K562 (cell line): ENCODE measurements around the gene PTH2. TPM values are rescaled to one million over a fixed set of nuclear protein-coding genes. Genes with fewer than 3 reads are reported as not detected.
A peak's percentile ranks its signal among the peaks of the same experiment; 100 is the strongest.

ENCODE experiments used
- CBX2 ChIP-seq: fragments of 200-600 bp; sonication (generic); IDR thresholded peaks from one replicate; pipeline ENCODE4 v1.6.1; 2012; ENCODE audit warnings: mild to moderate bottlenecking, low read length, inconsistent platforms; ENCODE audit not compliant: insufficient read depth, poor library complexity, severe bottlenecking
- CLOCK ChIP-seq: fragments of 250-450 bp; sonication (Bioruptor Pico); IDR thresholded peaks from 2 replicates; pipeline ENCODE4 v1.4.0; 2020; ENCODE audit warnings: mild to moderate bottlenecking, moderate library complexity, borderline replicate concordance
- COPS2 ChIP-seq: fragments of 450-650 bp; conservative IDR thresholded peaks from 2 replicates; pipeline ENCODE4 v1.6.1; 2016; ENCODE audit warnings: mild to moderate bottlenecking, moderate library complexity
- CREB3 ChIP-seq: fragments of 450-650 bp; conservative IDR thresholded peaks from 2 replicates; pipeline ENCODE4 v1.6.1; 2016; ENCODE audit warnings: missing genetic modification characterization, low read depth, mild to moderate bottlenecking, missing compliant biosample characterization, moderate library complexity
- CUX1 ChIP-seq: fragments of 200-800 bp; sonication (Bioruptor generic); IDR thresholded peaks from 2 replicates; pipeline ENCODE4 v1.6.1; 2016; ENCODE audit warnings: missing genetic modification characterization, missing compliant biosample characterization
- HDGF ChIP-seq: fragments of 450-650 bp; IDR thresholded peaks from 2 replicates; pipeline ENCODE4 v1.6.1; 2016
- KLF6 ChIP-seq: fragments of 250-450 bp; sonication (Bioruptor Pico); IDR thresholded peaks from 2 replicates; pipeline ENCODE4 v1.4.0; 2020; ENCODE audit warnings: mild to moderate bottlenecking, moderate library complexity, borderline replicate concordance
- MTA2 ChIP-seq: fragments of 450-650 bp; IDR thresholded peaks from 2 replicates; pipeline ENCODE4 v1.6.1; 2016; ENCODE audit warnings: low read depth
- OTX1 ChIP-seq: fragments of 450-650 bp; formaldehyde crosslinking; IDR thresholded peaks from 2 replicates; pipeline ENCODE4 v1.4.0; 2022; ENCODE audit warnings: mild to moderate bottlenecking
- RBM22 ChIP-seq: fragments of 200-400 bp; formaldehyde crosslinking; IDR thresholded peaks from 2 replicates; pipeline ENCODE4 v1.6.1; 2018; ENCODE audit warnings: low read length, low read depth; ENCODE audit not compliant: poor library complexity, severe bottlenecking
- RCOR1 ChIP-seq, 2 experiments: IDR thresholded peaks; 2 replicates each; pipeline ENCODE4 v1.6.1; 2012; ENCODE audit warnings: low read depth in 2 of 2, low read length in 2 of 2, borderline replicate concordance in 1 of 2, improper control_type of control experiment in 1 of 2
- SMARCE1 ChIP-seq: fragments of 450-650 bp; IDR thresholded peaks from 2 replicates; pipeline ENCODE4 v1.7.1; 2016; ENCODE audit warnings: mild to moderate bottlenecking
- TAL1 ChIP-seq: fragments of 450-650 bp; IDR thresholded peaks from 2 replicates; pipeline ENCODE4 v1.6.1; 2016; ENCODE audit warnings: mild to moderate bottlenecking
- USF2 ChIP-seq: sonication (generic); formaldehyde crosslinking; IDR thresholded peaks from 2 replicates; pipeline ENCODE4 v1.5.0; 2020; ENCODE audit warnings: missing genetic modification reagents
- ZNF561 ChIP-seq: fragments of 450-650 bp; formaldehyde crosslinking; conservative IDR thresholded peaks from 2 replicates; pipeline ENCODE4 v1.4.0; 2020; ENCODE audit warnings: mild to moderate bottlenecking, moderate library complexity
- polyA plus RNA-seq, 8 experiments: library from polyadenylated mRNA; depleted of rRNA in 4 of 8; stranded (reverse) in 5 of 8; unstranded in 3 of 8; fragments of >200 nt; fragmentation: Nextera tagmentation in 2 of 8; fragmentation: Illumina TruSeq in 1 of 8; extraction: Ambion mirVana in 2 of 8; extraction: Trizol in 1 of 8; gene quantifications; 2 replicates each; pipeline versions ENCODE4 v1.2.1 to v1.2.3, GENCODE V29; 2011 to 2014; ENCODE audit warnings: inconsistent platforms in 1 of 8, missing spikeins in 1 of 8
- total RNA-seq, 7 experiments: library from RNA; depleted of rRNA in 6 of 7; stranded (reverse); fragments of >200 nt in 6 of 7; fragmentation: Illumina TruSeq in 2 of 7; extraction: Trizol in 2 of 7; gene quantifications; 2 replicates each; pipeline versions ENCODE4 v1.2.1 to v1.2.3, GENCODE V29; 2011 to 2021; ENCODE audit warnings: low replicate concordance in 1 of 7
- TF ChIP-seq, protein P1 (sequence below): fragments of 250-450 bp; sonication (Bioruptor Pico); IDR thresholded peaks from 2 replicates; pipeline ENCODE4 v1.8.0; 2021; ENCODE audit warnings: borderline replicate concordance, mild to moderate bottlenecking, moderate library complexity; ENCODE audit not compliant: poor library complexity, severe bottlenecking

PTH2 gene
- total and polyA plus RNA-seq, 9 of the 15 experiments (the other 6 are each of a cell fraction or from before 2014, with no cell fraction given) = 1.3 TPM; not detected in 8

DNA sequence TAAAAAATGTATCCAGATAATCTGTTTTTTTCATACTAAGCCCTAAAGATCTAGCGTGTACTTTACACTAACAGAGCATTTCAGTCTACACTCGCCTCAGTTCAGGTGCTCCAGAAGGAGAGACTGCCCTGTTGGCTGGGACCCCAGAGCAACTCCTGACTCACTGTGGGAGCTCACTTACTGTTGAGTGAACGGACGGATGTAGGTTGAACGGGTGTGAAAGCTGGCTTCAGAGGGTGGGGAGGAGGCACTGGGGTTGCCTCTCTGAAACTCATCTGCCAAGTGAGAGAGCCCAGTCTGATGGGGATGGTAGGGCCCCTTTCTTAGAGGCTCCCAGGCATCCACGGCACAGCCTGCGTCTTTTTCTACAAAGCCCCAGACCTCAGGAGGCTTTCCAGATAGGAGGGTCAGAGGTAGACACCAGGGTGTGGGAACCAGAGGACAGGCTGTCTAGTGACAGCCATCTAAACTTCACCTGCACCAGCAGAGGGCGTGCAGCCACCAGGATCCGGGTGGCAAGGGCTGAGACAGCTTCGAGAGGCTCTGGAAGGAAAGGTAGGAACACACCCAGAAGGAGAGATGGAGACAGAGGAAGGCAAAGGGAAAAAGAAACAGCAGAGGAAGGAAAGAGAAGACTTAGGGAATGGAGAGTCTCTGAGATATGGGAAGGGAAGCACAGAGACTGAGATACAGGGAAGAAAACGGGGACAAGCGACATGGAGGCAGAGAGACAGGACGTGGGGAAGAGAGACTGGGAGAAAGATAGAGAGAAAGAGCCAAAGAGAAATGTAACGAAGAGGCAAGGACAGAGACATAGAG, 31.5 kb downstream of the PTH2 start (continued):
- TF ChIP-seq USF2 (CRISPR knock-in tag) = no peak
- TF ChIP-seq RCOR1 (IDR thresholded peaks at IDR 0.05; ENCODE audit: borderline replicate concordance in 1 of 2, low read depth in 2 of 2, low read length in 2 of 2) = peak; percentile 29 to 64; a peak in 1 of 4 replicates
- TF ChIP-seq COPS2 = no peak
- TF ChIP-seq, protein P1, sequence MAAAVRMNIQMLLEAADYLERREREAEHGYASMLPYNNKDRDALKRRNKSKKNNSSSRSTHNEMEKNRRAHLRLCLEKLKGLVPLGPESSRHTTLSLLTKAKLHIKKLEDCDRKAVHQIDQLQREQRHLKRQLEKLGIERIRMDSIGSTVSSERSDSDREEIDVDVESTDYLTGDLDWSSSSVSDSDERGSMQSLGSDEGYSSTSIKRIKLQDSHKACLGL = no peak
- peak; percentile 99 for TF ChIP-seq HDGF
- no peak for TF ChIP-seq CUX1 (CRISPR knock-in tag)
- TF ChIP-seq KLF6 (CRISPR knock-in tag) = no peak
- no peak for TF ChIP-seq CBX2
- 0 out of 2 replicates have a peak, but pooled peaks have one; percentile 32 for TF ChIP-seq SMARCE1
- no peak for TF ChIP-seq CREB3 (tag)
- TF ChIP-seq RBM22 = no peak
- TF ChIP-seq ZNF561 (CRISPR knock-in tag) = no peak
- peak; percentile 92 for TF ChIP-seq OTX1 (CRISPR knock-in tag)
- TF ChIP-seq CLOCK = no peak
- peak; percentile 23; the same call in 1 of the 2 replicates for TF ChIP-seq TAL1
- TF ChIP-seq MTA2 = no peak; the same call in 1 of the 2 replicates
